NAMALWA (cell line): ENCODE results near the gene DLGAP3.

ENCODE experiments used
- DNase-seq: peaks from one replicate; pipeline ENCODE4 v3.0.0-alpha.2; 2015; ENCODE audit warnings: low spot score

The DLGAP3 gene

GRCh38 chr1:34928699-34929496 is 552 bp downstream of the DLGAP3 start:
- peak; percentile 37 for DNase-seq

- DNase-seq, result no peak
Measured at GRCh38 chr1:34928066-34928696, 1.3 kb downstream of the DLGAP3 start.

GRCh38 chr1:34927316-34927715 is 2.1 kb downstream of the DLGAP3 start:
- no peak for DNase-seq

- DNase-seq, result no peak
Measured at GRCh38 chr1:34926894-34927293, 2.6 kb downstream of the DLGAP3 start.

- DNase-seq, result no peak
Measured at GRCh38 chr1:34926156-34926555, 3.3 kb downstream of the DLGAP3 start.

- no peak for DNase-seq
Measured at GRCh38 chr1:34925730-34926129, 3.7 kb downstream of the DLGAP3 start.

GRCh38 chr1:34924759-34925555 is 4.5 kb downstream of the DLGAP3 start:
- DNase-seq, result no peak

- DNase-seq, result no peak
Measured at GRCh38 chr1:34923490-34923889, 6.0 kb downstream of the DLGAP3 start.

GRCh38 chr1:34918977-34919561 is 10.4 kb downstream of the DLGAP3 start:
- peak; percentile 56 for DNase-seq

- DNase-seq, result no peak
Measured at GRCh38 chr1:34918386-34918976, 11.0 kb downstream of the DLGAP3 start.

GRCh38 chr1:34917017-34917416 is 12.4 kb downstream of the DLGAP3 start:
- no peak for DNase-seq

GRCh38 chr1:34916104-34916503 is 13.3 kb downstream of the DLGAP3 start:
- no peak for DNase-seq

- DNase-seq, result no peak
Measured at GRCh38 chr1:34915521-34915920, 13.9 kb downstream of the DLGAP3 start.

GRCh38 chr1:34914958-34915357 is 14.5 kb downstream of the DLGAP3 start:
- no peak for DNase-seq

GRCh38 chr1:34911465-34911864 is 18.0 kb downstream of the DLGAP3 start:
- DNase-seq, result no peak

GRCh38 chr1:34910425-34910824 is 19.0 kb downstream of the DLGAP3 start:
- DNase-seq, result no peak

- DNase-seq, result no peak
Measured at GRCh38 chr1:34908369-34908768, 21.1 kb downstream of the DLGAP3 start.

- peak; percentile 50 for DNase-seq
Measured at GRCh38 chr1:34907487-34908090, 21.9 kb downstream of the DLGAP3 start.

- no peak for DNase-seq
Measured at GRCh38 chr1:34906756-34907155, 22.7 kb downstream of the DLGAP3 start.

GRCh38 chr1:34906222-34906621 is 23.2 kb downstream of the DLGAP3 start:
- no peak for DNase-seq

GRCh38 chr1:34905098-34905459 is 24.4 kb downstream of the DLGAP3 start:
- DNase-seq, result no peak
